GM19043 (cell line): ENCODE results near the gene EARS2.
"Not testable (repeated sequence)": the region's sequence is repeated elsewhere in the genome, so short reads cannot be mapped to it uniquely, and the experiment has no call there.

Experiments
- ATAC-seq: cut with Tn5 transposase; IDR thresholded peaks from one replicate; pipeline ENCODE4 v1.9.1; 2021; ENCODE audit warnings: low read depth; ENCODE audit not compliant: unreplicated experiment

EARS2 gene

GRCh38 chr16:23485841-23486240, 71.3 kb downstream of the EARS2 start:
- no peak for ATAC-seq

GRCh38 chr16:23485257-23485614, 71.9 kb downstream of the EARS2 start:
- ATAC-seq, result no peak

GRCh38 chr16:23484510-23485256, 72.5 kb downstream of the EARS2 start:
- no peak for ATAC-seq

- not testable (repeated sequence) for ATAC-seq
Measured at GRCh38 chr16:23483492-23483891, 73.7 kb downstream of the EARS2 start.

GRCh38 chr16:23482778-23483177, 74.4 kb downstream of the EARS2 start:
- ATAC-seq, result peak; percentile 49

- no peak for ATAC-seq
Measured at GRCh38 chr16:23480257-23480656, 76.9 kb downstream of the EARS2 start.

- no peak for ATAC-seq
Measured at GRCh38 chr16:23479138-23479537, 78.0 kb downstream of the EARS2 start.

GRCh38 chr16:23478566-23478965, 78.6 kb downstream of the EARS2 start:
- ATAC-seq, result no peak

GRCh38 chr16:23476289-23476688, 80.9 kb downstream of the EARS2 start:
- ATAC-seq, result no peak
